ENCODE measurements around the gene TBC1D1. TPM values are rescaled to one million over a fixed set of nuclear protein-coding genes. Genes with fewer than 3 reads are reported as not detected.

TBC1D1 gene
- total and polyA plus RNA-seq, 2 experiments from 2014 or later = 53.9 to 151 TPM

GRCh38 chr4:37968747-37969146 lies 77.9 kb downstream of the TBC1D1 start:
- ATAC-seq (no peak), DNase-seq (ENCODE audit: low spot score) (no peak)
- Histone ChIP-seq H2AFZ (no peak overlapping the region), H3K4me1 (ENCODE audit: insufficient read depth) (no peaks in the 10 kb centered on the region), H3K36me3 (ENCODE audit: insufficient read depth) (no peaks in the 10 kb centered on the region), H3F3A (replicated peaks; ENCODE audit: low read depth) (no peaks in the 10 kb centered on the region), H4K20me1 (replicated peaks; ENCODE audit: insufficient read depth) (no peaks in the 10 kb centered on the region), H3K4me3 (no peak overlapping the region), H3K79me2 (replicated peaks; ENCODE audit: insufficient read depth) (no peaks in the 10 kb centered on the region), H3K4me2 (no peak overlapping the region), H3K9me2 (ENCODE audit: insufficient read depth) (peaks cover 7% of the 10 kb centered on the region; the same call in 1 of the 2 replicates), H3K27me3 (ENCODE audit: insufficient read depth) (no peaks in the 10 kb centered on the region), H3K27ac (ENCODE audit: low read depth) (no peak overlapping the region)
- Mint-ChIP-seq H3K4me3 (no peak overlapping the region), H3K27ac (no peak overlapping the region), H3K36me3 (ENCODE audit: low read depth) (peaks cover 5% of the 10 kb centered on the region; the same call in 1 of the 3 replicates), H3K9me3 (peaks cover 14% of the 10 kb centered on the region), H3K27me3 (ENCODE audit: insufficient read depth, low read depth, poor library complexity) (peaks cover 3% of the 10 kb centered on the region), H3K4me1 (no peaks in the 10 kb centered on the region; the same call in 2 of the 3 replicates)
- no peak for TF ChIP-seq JUNB (IDR thresholded peaks at IDR 0.05; ENCODE audit: unreplicated experiment)
- TF ChIP-seq, protein P1, sequence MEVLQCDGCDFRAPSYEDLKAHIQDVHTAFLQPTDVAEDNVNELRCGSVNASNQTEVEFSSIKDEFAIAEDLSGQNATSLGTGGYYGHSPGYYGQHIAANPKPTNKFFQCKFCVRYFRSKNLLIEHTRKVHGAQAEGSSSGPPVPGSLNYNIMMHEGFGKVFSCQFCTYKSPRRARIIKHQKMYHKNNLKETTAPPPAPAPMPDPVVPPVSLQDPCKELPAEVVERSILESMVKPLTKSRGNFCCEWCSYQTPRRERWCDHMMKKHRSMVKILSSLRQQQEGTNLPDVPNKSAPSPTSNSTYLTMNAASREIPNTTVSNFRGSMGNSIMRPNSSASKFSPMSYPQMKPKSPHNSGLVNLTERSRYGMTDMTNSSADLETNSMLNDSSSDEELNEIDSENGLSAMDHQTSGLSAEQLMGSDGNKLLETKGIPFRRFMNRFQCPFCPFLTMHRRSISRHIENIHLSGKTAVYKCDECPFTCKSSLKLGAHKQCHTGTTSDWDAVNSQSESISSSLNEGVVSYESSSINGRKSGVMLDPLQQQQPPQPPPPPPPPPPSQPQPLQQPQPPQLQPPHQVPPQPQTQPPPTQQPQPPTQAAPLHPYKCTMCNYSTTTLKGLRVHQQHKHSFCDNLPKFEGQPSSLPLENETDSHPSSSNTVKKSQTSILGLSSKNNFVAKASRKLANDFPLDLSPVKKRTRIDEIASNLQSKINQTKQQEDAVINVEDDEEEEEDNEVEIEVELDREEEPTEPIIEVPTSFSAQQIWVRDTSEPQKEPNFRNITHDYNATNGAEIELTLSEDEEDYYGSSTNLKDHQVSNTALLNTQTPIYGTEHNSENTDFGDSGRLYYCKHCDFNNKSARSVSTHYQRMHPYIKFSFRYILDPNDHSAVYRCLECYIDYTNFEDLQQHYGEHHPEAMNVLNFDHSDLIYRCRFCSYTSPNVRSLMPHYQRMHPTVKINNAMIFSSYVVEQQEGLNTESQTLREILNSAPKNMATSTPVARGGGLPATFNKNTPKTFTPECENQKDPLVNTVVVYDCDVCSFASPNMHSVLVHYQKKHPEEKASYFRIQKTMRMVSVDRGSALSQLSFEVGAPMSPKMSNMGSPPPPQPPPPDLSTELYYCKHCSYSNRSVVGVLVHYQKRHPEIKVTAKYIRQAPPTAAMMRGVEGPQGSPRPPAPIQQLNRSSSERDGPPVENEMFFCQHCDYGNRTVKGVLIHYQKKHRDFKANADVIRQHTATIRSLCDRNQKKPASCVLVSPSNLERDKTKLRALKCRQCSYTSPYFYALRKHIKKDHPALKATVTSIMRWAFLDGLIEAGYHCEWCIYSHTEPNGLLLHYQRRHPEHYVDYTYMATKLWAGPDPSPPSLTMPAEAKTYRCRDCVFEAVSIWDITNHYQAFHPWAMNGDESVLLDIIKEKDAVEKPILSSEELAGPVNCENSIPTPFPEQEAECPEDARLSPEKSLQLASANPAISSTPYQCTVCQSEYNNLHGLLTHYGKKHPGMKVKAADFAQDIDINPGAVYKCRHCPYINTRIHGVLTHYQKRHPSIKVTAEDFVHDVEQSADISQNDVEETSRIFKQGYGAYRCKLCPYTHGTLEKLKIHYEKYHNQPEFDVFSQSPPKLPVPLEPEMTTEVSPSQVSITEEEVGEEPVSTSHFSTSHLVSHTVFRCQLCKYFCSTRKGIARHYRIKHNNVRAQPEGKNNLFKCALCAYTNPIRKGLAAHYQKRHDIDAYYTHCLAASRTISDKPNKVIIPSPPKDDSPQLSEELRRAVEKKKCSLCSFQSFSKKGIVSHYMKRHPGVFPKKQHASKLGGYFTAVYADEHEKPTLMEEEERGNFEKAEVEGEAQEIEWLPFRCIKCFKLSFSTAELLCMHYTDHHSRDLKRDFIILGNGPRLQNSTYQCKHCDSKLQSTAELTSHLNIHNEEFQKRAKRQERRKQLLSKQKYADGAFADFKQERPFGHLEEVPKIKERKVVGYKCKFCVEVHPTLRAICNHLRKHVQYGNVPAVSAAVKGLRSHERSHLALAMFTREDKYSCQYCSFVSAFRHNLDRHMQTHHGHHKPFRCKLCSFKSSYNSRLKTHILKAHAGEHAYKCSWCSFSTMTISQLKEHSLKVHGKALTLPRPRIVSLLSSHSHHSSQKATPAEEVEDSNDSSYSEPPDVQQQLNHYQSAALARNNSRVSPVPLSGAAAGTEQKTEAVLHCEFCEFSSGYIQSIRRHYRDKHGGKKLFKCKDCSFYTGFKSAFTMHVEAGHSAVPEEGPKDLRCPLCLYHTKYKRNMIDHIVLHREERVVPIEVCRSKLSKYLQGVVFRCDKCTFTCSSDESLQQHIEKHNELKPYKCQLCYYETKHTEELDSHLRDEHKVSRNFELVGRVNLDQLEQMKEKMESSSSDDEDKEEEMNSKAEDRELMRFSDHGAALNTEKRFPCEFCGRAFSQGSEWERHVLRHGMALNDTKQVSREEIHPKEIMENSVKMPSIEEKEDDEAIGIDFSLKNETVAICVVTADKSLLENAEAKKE (CRISPR knock-in tag; IDR thresholded peaks at IDR 0.05) = no peak
- no peak for TF ChIP-seq ZNF331 (CRISPR knock-in tag; IDR thresholded peaks at IDR 0.05; ENCODE audit: low read depth)
- TF ChIP-seq NANOG (IDR thresholded peaks at IDR 0.05; ENCODE audit: borderline replicate concordance) = no peak
- TF ChIP-seq ZNF114 (CRISPR knock-in tag; IDR thresholded peaks at IDR 0.05) = no peak

- H3K36me3 Mint-ChIP-seq (ENCODE audit: low read depth) = peaks cover 5% of the 10 kb centered on the region; the same call in 1 of the 3 replicates
- no peaks in the 10 kb centered on the region; the same call in 2 of the 3 replicates for H3K4me1 Mint-ChIP-seq
- Histone ChIP-seq H3F3A (replicated peaks; ENCODE audit: low read depth) (no peaks in the 10 kb centered on the region), H3K79me2 (replicated peaks; ENCODE audit: insufficient read depth) (no peaks in the 10 kb centered on the region), H3K4me1 (ENCODE audit: insufficient read depth) (no peaks in the 10 kb centered on the region), H3K27ac (ENCODE audit: low read depth) (no peak overlapping the region), H3K9me2 (ENCODE audit: insufficient read depth) (peaks cover 7% of the 10 kb centered on the region; the same call in 1 of the 2 replicates), H3K4me2 (no peak overlapping the region), H4K20me1 (replicated peaks; ENCODE audit: insufficient read depth) (no peaks in the 10 kb centered on the region), H3K4me3 (no peak overlapping the region), H3K27me3 (ENCODE audit: insufficient read depth) (no peaks in the 10 kb centered on the region), H3K36me3 (ENCODE audit: insufficient read depth) (no peaks in the 10 kb centered on the region), H2AFZ (no peak overlapping the region)
- peak; percentile 82 for DNase-seq (ENCODE audit: low spot score)
- H3K27me3 Mint-ChIP-seq (ENCODE audit: insufficient read depth, low read depth, poor library complexity) = peaks cover 3% of the 10 kb centered on the region
- no peak overlapping the region for H3K27ac Mint-ChIP-seq
- H3K9me3 Mint-ChIP-seq = peaks cover 20% of the 10 kb centered on the region
- peak; percentile 77 for ATAC-seq
- H3K4me3 Mint-ChIP-seq = no peak overlapping the region
- TF ChIP-seq EZH2phosphoT487 (IDR thresholded peaks at IDR 0.05; ENCODE audit: unreplicated experiment) = no peak
- TF ChIP-seq, protein P1 (CRISPR knock-in tag; IDR thresholded peaks at IDR 0.05) = no peak
- no peak for TF ChIP-seq STAT1 (IDR thresholded peaks at IDR 0.05; ENCODE audit: unreplicated experiment)
These were observed 79.8 kb downstream of the TBC1D1 start for GRCh38 chr4:37970702-37971101.

All from GM23338 (cell line).